Liver (tissue), 9 donors: ENCODE data around the gene MCTP2. TPM values are rescaled to one million over a fixed set of nuclear protein-coding genes. Genes with fewer than 3 reads are reported as not detected.

Experiments used
- DNase-seq: peaks from one replicate; pipeline ENCODE4 v3.0.0-alpha.2; 2017; ENCODE audit warnings: low spot score
- H3K27ac ChIP-seq, 2 donors: one replicate each; pipeline ENCODE4 v1.7.0; 2013; ENCODE audit warnings: inconsistent platforms in 2 of 2, low read length in 2 of 2, control low read depth in 1 of 2, low read depth in 1 of 2, mild to moderate bottlenecking in 1 of 2
- H3K27me3 ChIP-seq, 4 donors: one replicate each; pipeline versions ENCODE4 v1.6.1 to v1.7.0; 2013; ENCODE audit warnings: low read length in 3 of 4, inconsistent platforms in 1 of 4, mild to moderate bottlenecking in 1 of 4, moderate library complexity in 1 of 4; ENCODE audit not compliant: control insufficient read depth in 4 of 4, insufficient read depth in 4 of 4
- H3K36me3 ChIP-seq, 4 donors: one replicate each; pipeline versions ENCODE4 v1.6.1 to v1.7.0; 2013; ENCODE audit warnings: low read length in 3 of 4, mild to moderate bottlenecking in 3 of 4, low read depth in 1 of 4, moderate library complexity in 1 of 4; ENCODE audit not compliant: control insufficient read depth in 4 of 4, insufficient read depth in 3 of 4
- H3K4me1 ChIP-seq, 4 donors: one replicate each; pipeline versions ENCODE4 v1.6.1 to v1.7.0; 2013; ENCODE audit warnings: low read length in 3 of 4, mild to moderate bottlenecking in 3 of 4, moderate library complexity in 1 of 4; ENCODE audit not compliant: control insufficient read depth in 4 of 4, insufficient read depth in 4 of 4
- H3K4me3 ChIP-seq, 3 donors: one replicate each; pipeline versions ENCODE4 v1.6.1 to v1.7.0; 2013; ENCODE audit warnings: low read length in 3 of 3, control low read depth in 1 of 3, low read depth in 1 of 3, mild to moderate bottlenecking in 1 of 3
- H3K9ac ChIP-seq, 2 donors: one replicate each; pipeline ENCODE4 v1.7.0; 2013; ENCODE audit warnings: low read length in 2 of 2, mild to moderate bottlenecking in 2 of 2, moderate library complexity in 2 of 2, control low read depth in 1 of 2, low read depth in 1 of 2
- H3K9me3 ChIP-seq, 4 donors: one replicate each; pipeline versions ENCODE4 v1.6.1 to v1.7.0; 2013; ENCODE audit warnings: low read length in 3 of 4; ENCODE audit not compliant: control insufficient read depth in 4 of 4
- EGR1 ChIP-seq, 2 donors: IDR thresholded peaks; 2 replicates each; pipeline ENCODE4 v1.6.1; 2016 to 2018; ENCODE audit warnings: antibody characterized with exemption in 2 of 2, low read depth in 2 of 2
- FOXA1 ChIP-seq: IDR thresholded peaks from 2 replicates; pipeline ENCODE4 v1.6.1; 2016; ENCODE audit warnings: antibody characterized with exemption
- FOXA2 ChIP-seq: IDR thresholded peaks from 2 replicates; pipeline ENCODE4 v1.6.1; 2016; ENCODE audit warnings: antibody characterized with exemption
- GABPA ChIP-seq, 2 donors: IDR thresholded peaks in 1 of 2; conservative IDR thresholded peaks in 1 of 2; 2 replicates each; pipeline ENCODE4 v1.6.1; 2016; ENCODE audit warnings: antibody characterized with exemption in 2 of 2, mild to moderate bottlenecking in 1 of 2, moderate library complexity in 1 of 2
- HNF4G ChIP-seq: IDR thresholded peaks from 2 replicates; pipeline ENCODE4 v1.6.1; 2016; ENCODE audit warnings: antibody characterized with exemption
- JUND ChIP-seq, 2 donors: IDR thresholded peaks; 2 replicates each; pipeline ENCODE4 v1.6.1; 2016; ENCODE audit warnings: antibody characterized with exemption in 2 of 2
- NR2F2 ChIP-seq: IDR thresholded peaks from 2 replicates; pipeline ENCODE4 v1.6.1; 2016; ENCODE audit warnings: antibody characterized with exemption
- RAD21 ChIP-seq, 2 donors: IDR thresholded peaks; 2 replicates each; pipeline ENCODE4 v1.6.1; 2016; ENCODE audit warnings: antibody characterized with exemption in 2 of 2, mild to moderate bottlenecking in 2 of 2
- REST ChIP-seq: IDR thresholded peaks from 2 replicates; pipeline ENCODE4 v1.6.1; 2016; ENCODE audit warnings: antibody characterized with exemption, mild to moderate bottlenecking
- RXRA ChIP-seq, 2 donors: IDR thresholded peaks; 2 replicates each; pipeline ENCODE4 v1.6.1; 2017 to 2018; ENCODE audit warnings: antibody characterized with exemption in 2 of 2, mild to moderate bottlenecking in 1 of 2
- SP1 ChIP-seq: IDR thresholded peaks from 2 replicates; pipeline ENCODE4 v1.6.1; 2018; ENCODE audit warnings: antibody characterized with exemption, mild to moderate bottlenecking
- TAF1 ChIP-seq: conservative IDR thresholded peaks from 2 replicates; pipeline ENCODE4 v1.6.1; 2016; ENCODE audit warnings: antibody characterized with exemption, mild to moderate bottlenecking
- YY1 ChIP-seq: IDR thresholded peaks from 2 replicates; pipeline ENCODE4 v1.6.1; 2016; ENCODE audit warnings: antibody characterized with exemption, mild to moderate bottlenecking
- ZBTB33 ChIP-seq: IDR thresholded peaks from 2 replicates; pipeline ENCODE4 v1.6.1; 2016; ENCODE audit warnings: antibody characterized with exemption
- WGBS: extraction: QIAGEN DNeasy Blood & Tissue Kit; methylation state at CpG from one replicate; pipeline ENCODE4 v1.1.7; 2013; 5-methylcytosine and 5-hydroxymethylcytosine counted together
- polyA plus RNA-seq, 2 donors: library from polyadenylated mRNA; stranded (reverse) in 1 of 2; unstranded in 1 of 2; fragments of 200-250 nt in 1 of 2; fragments of >200 nt in 1 of 2; fragmentation: Nextera tagmentation in 1 of 2; extraction: Ambion mirVana in 1 of 2; gene quantifications; one replicate each; pipeline versions ENCODE4 v1.2.1 to v1.2.3, GENCODE V29; 2013 to 2015
- total RNA-seq, 2 donors: library from RNA; depleted of rRNA; stranded (reverse); fragments of >200 nt; gene quantifications; one replicate each; pipeline ENCODE4 v1.2.3, GENCODE V29; 2014
- TF ChIP-seq, protein P1 (sequence below): IDR thresholded peaks from 2 replicates; pipeline ENCODE4 v1.6.1; 2016; ENCODE audit warnings: antibody characterized with exemption
- TF ChIP-seq, protein P2 (sequence below): IDR thresholded peaks from 2 replicates; pipeline ENCODE4 v1.6.1; 2016; ENCODE audit warnings: antibody characterized with exemption
- TF ChIP-seq, protein P3 (sequence below): fragments of 150-350 bp; IDR thresholded peaks from 2 replicates; pipeline ENCODE4 v1.5.1; 2017; ENCODE audit warnings: improper control_type of control experiment, low read depth, low read length; ENCODE audit not compliant: missing input control
- donor health status: healthy.
- donor health status: healthy.
- donor health status: healthy.
- donor health status: healthy.
- donor health status: healthy.

MCTP2 gene
- total and polyA plus RNA-seq, 4 donors = 0.43 to 9.9 (median 3.5) TPM

- WGBS = 38% methylated on average over 3 of the region's 3 CpGs
- no peak overlapping the region for H3K27ac ChIP-seq
- TF ChIP-seq REST (no peak), FOXA2 (no peak), GABPA (IDR thresholded peaks at IDR 0.05 in 1 of 2, conservative IDR thresholded peaks at IDR 0.05 in 1 of 2) (no peak), EGR1 (IDR thresholded peaks at IDR 0.05; ENCODE audit: low read depth in 2 of 2) (no peak), YY1 (no peak), RAD21 (IDR thresholded peaks at IDR 0.05) (no peak), HNF4G (no peak), ZBTB33 (no peak), SP1 (no peak), NR2F2 (no peak), FOXA1 (no peak), JUND (IDR thresholded peaks at IDR 0.05) (no peak)
- TF ChIP-seq, protein P1, sequence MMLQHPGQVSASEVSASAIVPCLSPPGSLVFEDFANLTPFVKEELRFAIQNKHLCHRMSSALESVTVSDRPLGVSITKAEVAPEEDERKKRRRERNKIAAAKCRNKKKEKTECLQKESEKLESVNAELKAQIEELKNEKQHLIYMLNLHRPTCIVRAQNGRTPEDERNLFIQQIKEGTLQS = no peak
- TF ChIP-seq, protein P2, sequence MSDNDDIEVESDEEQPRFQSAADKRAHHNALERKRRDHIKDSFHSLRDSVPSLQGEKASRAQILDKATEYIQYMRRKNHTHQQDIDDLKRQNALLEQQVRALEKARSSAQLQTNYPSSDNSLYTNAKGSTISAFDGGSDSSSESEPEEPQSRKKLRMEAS = no peak
- TF ChIP-seq, protein P3, sequence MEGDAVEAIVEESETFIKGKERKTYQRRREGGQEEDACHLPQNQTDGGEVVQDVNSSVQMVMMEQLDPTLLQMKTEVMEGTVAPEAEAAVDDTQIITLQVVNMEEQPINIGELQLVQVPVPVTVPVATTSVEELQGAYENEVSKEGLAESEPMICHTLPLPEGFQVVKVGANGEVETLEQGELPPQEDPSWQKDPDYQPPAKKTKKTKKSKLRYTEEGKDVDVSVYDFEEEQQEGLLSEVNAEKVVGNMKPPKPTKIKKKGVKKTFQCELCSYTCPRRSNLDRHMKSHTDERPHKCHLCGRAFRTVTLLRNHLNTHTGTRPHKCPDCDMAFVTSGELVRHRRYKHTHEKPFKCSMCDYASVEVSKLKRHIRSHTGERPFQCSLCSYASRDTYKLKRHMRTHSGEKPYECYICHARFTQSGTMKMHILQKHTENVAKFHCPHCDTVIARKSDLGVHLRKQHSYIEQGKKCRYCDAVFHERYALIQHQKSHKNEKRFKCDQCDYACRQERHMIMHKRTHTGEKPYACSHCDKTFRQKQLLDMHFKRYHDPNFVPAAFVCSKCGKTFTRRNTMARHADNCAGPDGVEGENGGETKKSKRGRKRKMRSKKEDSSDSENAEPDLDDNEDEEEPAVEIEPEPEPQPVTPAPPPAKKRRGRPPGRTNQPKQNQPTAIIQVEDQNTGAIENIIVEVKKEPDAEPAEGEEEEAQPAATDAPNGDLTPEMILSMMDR = no peak
- no peak overlapping the region for H3K4me3 ChIP-seq
- no peaks in the 10 kb centered on the region for H3K9me3 ChIP-seq
- H3K36me3 ChIP-seq = no peaks in the 10 kb centered on the region
- no peaks in the 10 kb centered on the region for H3K27me3 ChIP-seq
- DNase-seq = no peak
- H3K9ac ChIP-seq = no peak overlapping the region
- H3K4me1 ChIP-seq = peaks cover 2 to 15% (median 12%) of the 10 kb centered on the region in 4 donors
These were observed 2.9 kb downstream of the MCTP2 start for GRCh38 chr15:94234300-94234699.

DNA sequence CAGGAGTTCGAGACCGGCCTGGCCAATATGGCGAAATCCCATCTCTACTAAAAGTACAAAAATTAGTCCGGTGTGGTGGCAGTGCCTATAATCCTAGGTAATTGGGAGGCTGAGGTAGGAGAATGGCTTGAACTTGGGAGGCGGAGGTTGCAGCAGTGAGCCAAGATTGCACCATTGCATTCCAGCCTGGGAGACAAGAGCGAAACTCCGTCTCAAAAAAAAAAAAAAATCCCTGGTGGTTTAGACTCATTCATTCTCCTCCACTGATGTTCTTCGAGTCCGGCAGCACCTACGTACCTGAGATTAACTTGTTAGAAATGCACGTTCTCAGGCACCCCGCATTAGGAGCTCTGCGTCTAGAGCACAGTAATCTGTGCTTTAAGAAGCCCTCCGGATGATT is 3.7 kb downstream of the MCTP2 start:
- no peaks in the 10 kb centered on the region for H3K9me3 ChIP-seq
- no peak overlapping the region for H3K9ac ChIP-seq
- no peak for DNase-seq
- no peak for TF ChIP-seq GABPA (IDR thresholded peaks at IDR 0.05 in 1 of 2, conservative IDR thresholded peaks at IDR 0.05 in 1 of 2)
- no peak for TF ChIP-seq YY1
- TF ChIP-seq REST = no peak
- TF ChIP-seq, protein P3 = no peak
- no peak for TF ChIP-seq TAF1
- TF ChIP-seq RXRA (IDR thresholded peaks at IDR 0.05) = no peak
- H3K27ac ChIP-seq = no peak overlapping the region
- H3K27me3 ChIP-seq = no peaks in the 10 kb centered on the region
- no peaks in the 10 kb centered on the region for H3K36me3 ChIP-seq
- H3K4me1 ChIP-seq = peaks cover 2 to 15% (median 12%) of the 10 kb centered on the region in 4 donors
- WGBS = 95% methylated on average over 14 of the region's 14 CpGs
- H3K4me3 ChIP-seq = no peak overlapping the region
